Measurements from ENCODE around the gene ASPA. TPM values are rescaled to one million over a fixed set of nuclear protein-coding genes. Genes with fewer than 3 reads are reported as not detected.
"Not testable (repeated sequence)": the region's sequence is repeated elsewhere in the genome, so short reads cannot be mapped to it uniquely, and the experiment has no call there.

The ASPA gene
- total RNA-seq, 1 donor from 2014 or later = 3.8 TPM

GRCh38 chr17:3505008-3505407, 29.2 kb downstream of the ASPA start:
- intact Hi-C loops (cut with DNase I) = no loop called here
- DNase-seq (ENCODE audit: missing footprints) (no peak), ATAC-seq (no peak)

GRCh38 chr17:3506054-3506453, 30.3 kb downstream of the ASPA start:
- DNase-seq (ENCODE audit: missing footprints) = no peak
- intact Hi-C loops (cut with DNase I) = no loop called here
- ATAC-seq = no peak

GRCh38 chr17:3507071-3507470, 31.3 kb downstream of the ASPA start:
- intact Hi-C loops (cut with DNase I) = no loop called here
- DNase-seq (ENCODE audit: missing footprints) (no peak), ATAC-seq (no peak)

- ATAC-seq (no peak), DNase-seq (ENCODE audit: missing footprints) (no peak)
- intact Hi-C loops (cut with DNase I) = no loop called here
These were observed 32.1 kb downstream of the ASPA start for GRCh38 chr17:3507869-3508268.

- intact Hi-C loops (cut with DNase I) = no loop called here
- no peak for ATAC-seq
These were observed 34.3 kb downstream of the ASPA start for GRCh38 chr17:3510090-3510489.

GRCh38 chr17:3511852-3512504, 36.2 kb downstream of the ASPA start:
- intact Hi-C loops (cut with DNase I) = no loop called here
- DNase-seq (ENCODE audit: missing footprints) (no peak), ATAC-seq (peak; percentile 47)

More at GRCh38 chr17:3510090-3510489, 34.3 kb downstream of the ASPA start:
- no peak for DNase-seq (ENCODE audit: missing footprints)

GRCh38 chr17:3512505-3513171, 36.8 kb downstream of the ASPA start:
- peak; percentile 89 for DNase-seq (ENCODE audit: missing footprints)
- intact Hi-C loops (cut with DNase I) = loop anchor here (1.0 kb wide), 1 partner anchor 18 kb away; no protein-coding TSS in a partner anchor
- peak; percentile 96 for ATAC-seq

- peak; percentile 3 for ATAC-seq
These were observed 37.7 kb downstream of the ASPA start for GRCh38 chr17:3513305-3514035.

GRCh38 chr17:3514167-3514566, 38.4 kb downstream of the ASPA start:
- intact Hi-C loops (cut with DNase I); DNase-seq (ENCODE audit: missing footprints); ATAC-seq: not testable (repeated sequence)

More at GRCh38 chr17:3513305-3514035, 37.7 kb downstream of the ASPA start:
- intact Hi-C loops (cut with DNase I) = loop anchor here (1.0 kb wide), 1 partner anchor 17 kb away; no protein-coding TSS in a partner anchor
- no peak for DNase-seq (ENCODE audit: missing footprints)

GRCh38 chr17:3514873-3515272, 39.1 kb downstream of the ASPA start:
- DNase-seq (ENCODE audit: missing footprints) = no peak
- intact Hi-C loops (cut with DNase I) = no loop called here
- no peak for ATAC-seq

GRCh38 chr17:3519472-3519871, 43.7 kb downstream of the ASPA start:
- ATAC-seq; intact Hi-C loops (cut with DNase I): not testable (repeated sequence)

GRCh38 chr17:3524024-3524423, 48.2 kb downstream of the ASPA start:
- intact Hi-C loops (cut with DNase I) = no loop called here
- no peak for DNase-seq (ENCODE audit: missing footprints)
- no peak for ATAC-seq

More at GRCh38 chr17:3519472-3519871, 43.7 kb downstream of the ASPA start:
- not testable (repeated sequence) for DNase-seq (ENCODE audit: missing footprints)

GRCh38 chr17:3526491-3526890, 50.7 kb downstream of the ASPA start:
- DNase-seq (ENCODE audit: missing footprints) (no peak), ATAC-seq (no peak)
- intact Hi-C loops (cut with DNase I) = no loop called here

- DNase-seq (ENCODE audit: missing footprints) = no peak
- ATAC-seq = no peak
- intact Hi-C loops (cut with DNase I) = no loop called here
These were observed 51.2 kb downstream of the ASPA start for GRCh38 chr17:3526971-3527370.

- ATAC-seq (no peak), DNase-seq (ENCODE audit: missing footprints) (no peak)
- intact Hi-C loops (cut with DNase I) = no loop called here
These were observed 51.7 kb downstream of the ASPA start for GRCh38 chr17:3527468-3527867.

GRCh38 chr17:3527896-3528295, 52.1 kb downstream of the ASPA start:
- ATAC-seq = no peak
- intact Hi-C loops (cut with DNase I) = no loop called here
- DNase-seq (ENCODE audit: missing footprints) = no peak

GRCh38 chr17:3528403-3528851, 52.6 kb downstream of the ASPA start:
- no peak for DNase-seq (ENCODE audit: missing footprints)
- ATAC-seq = no peak
- intact Hi-C loops (cut with DNase I) = no loop called here

- intact Hi-C loops (cut with DNase I) = no loop called here
- ATAC-seq = no peak
- DNase-seq (ENCODE audit: missing footprints) = no peak
These were observed 53.2 kb downstream of the ASPA start for GRCh38 chr17:3528880-3529511.
